ENCODE data around the gene SPOCK1.

- TF ChIP-seq MAX (IDR thresholded peaks at IDR 0.05; ENCODE audit: insufficient read depth, insufficient read length): no peak
- TF ChIP-seq POLR2AphosphoS5 (IDR thresholded peaks at IDR 0.05; ENCODE audit: insufficient read depth, low read depth, low read length): no peak
- no peak for TF ChIP-seq POLR2A (IDR thresholded peaks at IDR 0.05; ENCODE audit: low read depth, low read length)
- no peak for TF ChIP-seq CTCF (IDR thresholded peaks at IDR 0.05; ENCODE audit: extremely low read depth in 1 of 2, insufficient read depth in 1 of 2, low read depth in 1 of 2, low read length in 2 of 2)
- TF ChIP-seq EZH2 (IDR thresholded peaks at IDR 0.05; ENCODE audit: borderline replicate concordance, low read depth, low read length, severe bottlenecking): no peak
- no peak for TF ChIP-seq JUN (IDR thresholded peaks at IDR 0.05; ENCODE audit: borderline replicate concordance, insufficient read depth, insufficient read length, low read depth)
- no peak for TF ChIP-seq FOS (IDR thresholded peaks at IDR 0.05; ENCODE audit: borderline replicate concordance, insufficient read depth, low read length)
- no peak for TF ChIP-seq MYC (IDR thresholded peaks at IDR 0.05; ENCODE audit: low read depth, low read length)
Measured at GRCh38 chr5:137356127-137356526, 143.0 kb downstream of the SPOCK1 start.

Data from endothelial cell of umbilical vein (primary cell).